ENCODE measurements around the gene UVSSA.

GRCh38 chr4:1342003-1342402 is 5.0 kb upstream of the UVSSA start:
- TF ChIP-seq CTCF (IDR thresholded peaks at IDR 0.05) = no peak
- TF ChIP-seq POLR2A (IDR thresholded peaks at IDR 0.05) = no peak

Data from body of pancreas (tissue), 4 donors.